RWPE1 (cell line): ENCODE results near the gene FABP7.

Experiments
- CTCF ChIA-PET: fragments of 350-600 bp; sonication (Branson Sonifier 250); formaldehyde crosslinking; extraction: SDS; loops from one replicate; lab custom pipeline; 2021; lab: Yijun Ruan, JAX
- POLR2A ChIA-PET: fragments of 400-600 bp; formaldehyde crosslinking; extraction: SDS; loops from one replicate; lab custom pipeline; 2020; ENCODE audit warnings: antibody characterized with exemption; ENCODE audit not compliant: low non-redundant PET; lab: Yijun Ruan, JAX
- DNase-seq: peaks from one replicate; pipeline ENCODE4 v3.0.0; 2012; ENCODE audit warnings: low spot score
- H3K27ac ChIP-seq: fragments of 450-650 bp; 2 replicates; pipeline ENCODE4 v1.5.1; 2017
- CTCF ChIP-seq: fragments of 450-650 bp; conservative IDR thresholded peaks from 2 replicates; pipeline ENCODE4 v1.5.1; 2017; ENCODE audit warnings: low read depth, mild to moderate bottlenecking

The FABP7 gene

GRCh38 chr6:122806291-122806690, 26.8 kb downstream of the FABP7 start:
- no peak overlapping the region for H3K27ac ChIP-seq
- TF ChIP-seq CTCF: no peak
- ChIA-PET POLR2A (no interaction called here), CTCF (no interaction called here)
- DNase-seq: no peak

- CTCF ChIA-PET: interaction anchor here (1.1 kb wide), 1 partner anchor 19 kb away, joined by 3 read pairs; no protein-coding TSS in a partner anchor
- no peak overlapping the region for H3K27ac ChIP-seq
- TF ChIP-seq CTCF: no peak
- POLR2A ChIA-PET: no interaction called here
- DNase-seq: no peak
Observed at GRCh38 chr6:122808121-122808885, 28.8 kb downstream of the FABP7 start.

- H3K27ac ChIP-seq: no peak overlapping the region
- POLR2A ChIA-PET: no interaction called here
- no peak for DNase-seq
- TF ChIP-seq CTCF: no peak
- CTCF ChIA-PET: interaction anchor here (1.1 kb wide), 1 partner anchor 19 kb away, joined by 3 read pairs; no protein-coding TSS in a partner anchor
Observed at GRCh38 chr6:122809001-122809400, 29.5 kb downstream of the FABP7 start.

GRCh38 chr6:122809691-122810090, 30.2 kb downstream of the FABP7 start:
- ChIA-PET POLR2A (no interaction called here), CTCF (interaction anchor here (0.6 kb wide), 1 partner anchor 24 kb away, joined by 3 read pairs; no protein-coding TSS in a partner anchor)
- no peak for DNase-seq

GRCh38 chr6:122810189-122810588, 30.7 kb downstream of the FABP7 start:
- POLR2A ChIA-PET: no interaction called here
- H3K27ac ChIP-seq: no peak overlapping the region
- TF ChIP-seq CTCF: no peak
- no peak for DNase-seq
- CTCF ChIA-PET: interaction anchor here (0.6 kb wide), 1 partner anchor 25 kb away, joined by 3 read pairs; no protein-coding TSS in a partner anchor

More at GRCh38 chr6:122809691-122810090, 30.2 kb downstream of the FABP7 start:
- no peak for TF ChIP-seq CTCF
- no peak overlapping the region for H3K27ac ChIP-seq

- no peak for DNase-seq
- CTCF ChIA-PET: interaction anchor here (0.6 kb wide), 1 partner anchor 86 kb away, joined by 3 read pairs; no protein-coding TSS in a partner anchor
- POLR2A ChIA-PET: no interaction called here
Observed at GRCh38 chr6:122817358-122817757, 37.8 kb downstream of the FABP7 start.

More at GRCh38 chr6:122817358-122817757, 37.8 kb downstream of the FABP7 start:
- H3K27ac ChIP-seq: no peak overlapping the region
- no peak for TF ChIP-seq CTCF
